HG02938 (cell line): ENCODE results near the gene ARL8B.
"Not testable (repeated sequence)": the region's sequence is repeated elsewhere in the genome, so short reads cannot be mapped to it uniquely, and the experiment has no call there.

Experiments
- ATAC-seq: cut with Tn5 transposase; IDR thresholded peaks from one replicate; pipeline ENCODE4 v1.9.1; 2021; ENCODE audit warnings: mild to moderate bottlenecking, moderate library complexity; ENCODE audit not compliant: unreplicated experiment

The ARL8B gene

DNA sequence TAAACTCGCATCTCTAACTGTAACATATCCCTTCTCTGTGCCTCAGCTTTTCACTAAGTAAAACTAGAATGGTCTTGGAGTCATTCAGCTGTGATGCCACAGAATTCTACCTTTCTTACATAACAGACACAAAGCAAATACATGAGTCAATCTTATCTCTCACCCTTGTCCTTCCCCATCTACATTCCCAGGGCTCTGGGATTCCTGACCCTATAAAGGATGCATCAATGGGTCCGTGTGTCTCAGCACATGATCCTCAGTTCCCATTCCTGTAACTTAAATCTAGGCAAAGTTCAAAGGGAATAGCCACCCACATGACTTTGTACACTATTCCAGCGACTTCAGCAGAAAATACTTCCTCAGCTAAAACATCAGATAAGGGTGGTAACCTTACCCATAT is 11.8 kb upstream of the ARL8B start:
- no peak for ATAC-seq

DNA sequence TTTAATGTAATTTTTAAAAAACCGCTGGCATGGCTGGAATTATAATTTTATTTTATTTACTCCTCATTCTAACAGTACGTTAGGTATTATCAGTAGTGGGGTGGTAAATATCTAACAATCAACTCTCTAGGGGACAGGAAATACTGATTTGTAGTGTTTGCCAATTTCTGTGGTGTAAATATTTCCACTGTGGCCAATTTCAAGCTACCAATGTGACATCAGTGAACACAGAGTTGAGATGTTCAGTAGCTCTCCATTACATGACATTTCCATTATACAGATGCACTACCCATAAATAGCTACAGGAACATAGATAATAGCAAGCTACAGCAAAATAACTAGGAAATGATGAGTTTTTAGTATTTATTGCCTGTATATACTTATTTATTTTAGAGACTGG is 10.0 kb upstream of the ARL8B start:
- ATAC-seq: no peak

DNA sequence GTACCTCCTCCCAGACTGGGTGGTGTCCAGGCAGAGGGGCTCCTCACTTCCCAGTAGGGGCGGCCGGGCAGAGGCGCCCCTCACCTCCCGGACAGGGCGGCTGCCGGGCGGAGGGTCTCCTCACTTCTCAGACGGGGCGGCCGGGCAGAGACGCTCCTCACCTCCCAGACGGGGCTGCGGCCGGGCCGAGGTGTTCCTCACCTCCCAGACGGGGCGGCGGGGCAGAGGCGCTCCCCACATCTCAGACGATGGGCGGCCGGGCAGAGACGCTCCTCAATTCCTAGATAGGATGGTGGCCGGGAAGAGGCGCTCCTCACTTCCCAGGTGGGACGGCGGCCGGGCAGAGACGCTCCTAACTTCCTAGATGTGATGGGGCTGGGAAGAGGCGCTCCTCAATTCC is 8.4 kb upstream of the ARL8B start:
- not testable (repeated sequence) for ATAC-seq

DNA sequence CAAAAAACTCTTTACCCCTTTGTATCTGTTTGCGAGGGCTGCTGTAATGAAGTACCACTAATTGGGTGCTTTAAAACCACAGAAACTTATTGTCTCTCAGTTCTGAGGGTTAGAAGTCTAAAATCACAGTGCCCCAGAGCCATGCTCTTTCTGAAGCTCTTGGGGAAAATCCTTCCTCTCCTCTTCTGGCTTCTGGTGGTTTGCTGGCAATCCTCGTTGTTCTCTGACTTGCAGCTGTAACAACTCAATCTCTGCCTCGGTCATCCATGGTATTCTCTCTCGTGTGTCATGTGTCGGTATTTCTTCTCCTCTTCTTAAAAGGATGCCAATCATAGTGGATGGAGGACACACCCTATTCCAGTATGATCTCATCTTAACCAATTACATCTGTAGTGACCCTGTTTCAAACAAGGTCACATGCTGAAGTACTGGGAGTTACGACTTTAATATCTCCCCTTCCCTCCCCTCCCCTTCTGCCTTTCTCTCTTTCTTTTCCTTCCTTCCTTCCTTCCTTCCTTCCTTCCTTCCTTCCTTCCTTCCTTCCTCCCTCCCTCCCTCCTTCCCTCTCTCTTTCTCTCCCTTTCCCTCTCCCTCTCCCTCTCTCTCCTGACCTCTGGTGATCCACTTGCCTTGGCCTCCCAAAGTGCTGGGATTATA is 6.5 kb upstream of the ARL8B start:
- peak; percentile 80 for ATAC-seq

DNA sequence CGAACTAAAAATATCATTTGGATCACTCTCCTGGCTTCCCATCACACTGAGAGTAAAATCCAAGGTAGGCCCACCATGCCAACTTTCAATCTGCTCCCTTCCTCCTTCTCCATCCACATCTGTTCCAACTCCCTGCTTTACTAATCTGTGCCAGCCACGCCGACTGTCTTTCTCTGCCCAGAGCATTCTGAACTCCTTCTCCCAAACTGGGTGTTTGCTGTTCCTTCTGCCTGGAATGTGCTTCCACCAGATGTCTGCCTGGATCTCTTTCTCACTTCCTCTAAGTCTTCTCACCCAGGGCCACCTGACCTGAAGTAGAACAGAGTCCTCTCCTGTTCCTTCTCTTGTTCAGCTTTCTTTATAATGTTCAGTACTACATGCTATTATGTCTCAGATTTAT is 5.6 kb upstream of the ARL8B start:
- ATAC-seq: no peak

DNA sequence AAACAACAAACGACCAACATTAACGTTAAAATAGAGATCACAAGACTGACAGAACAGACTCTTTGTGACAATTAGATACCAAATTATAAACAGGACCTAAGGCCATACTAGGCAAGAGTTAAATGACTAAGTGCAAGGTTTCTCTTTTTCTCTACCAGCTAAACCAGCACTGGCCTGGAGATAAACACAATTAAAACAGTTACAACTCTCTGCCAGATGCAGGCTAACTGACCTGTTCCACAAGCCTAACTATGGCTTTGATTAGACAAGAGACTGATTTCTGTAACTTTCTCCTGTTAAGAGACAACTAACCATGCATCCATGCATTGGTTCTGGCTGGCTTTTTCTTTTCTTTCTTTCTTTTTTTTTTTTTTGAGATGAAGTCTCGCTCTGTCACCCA is 1.6 kb upstream of the ARL8B start:
- no peak for ATAC-seq

DNA sequence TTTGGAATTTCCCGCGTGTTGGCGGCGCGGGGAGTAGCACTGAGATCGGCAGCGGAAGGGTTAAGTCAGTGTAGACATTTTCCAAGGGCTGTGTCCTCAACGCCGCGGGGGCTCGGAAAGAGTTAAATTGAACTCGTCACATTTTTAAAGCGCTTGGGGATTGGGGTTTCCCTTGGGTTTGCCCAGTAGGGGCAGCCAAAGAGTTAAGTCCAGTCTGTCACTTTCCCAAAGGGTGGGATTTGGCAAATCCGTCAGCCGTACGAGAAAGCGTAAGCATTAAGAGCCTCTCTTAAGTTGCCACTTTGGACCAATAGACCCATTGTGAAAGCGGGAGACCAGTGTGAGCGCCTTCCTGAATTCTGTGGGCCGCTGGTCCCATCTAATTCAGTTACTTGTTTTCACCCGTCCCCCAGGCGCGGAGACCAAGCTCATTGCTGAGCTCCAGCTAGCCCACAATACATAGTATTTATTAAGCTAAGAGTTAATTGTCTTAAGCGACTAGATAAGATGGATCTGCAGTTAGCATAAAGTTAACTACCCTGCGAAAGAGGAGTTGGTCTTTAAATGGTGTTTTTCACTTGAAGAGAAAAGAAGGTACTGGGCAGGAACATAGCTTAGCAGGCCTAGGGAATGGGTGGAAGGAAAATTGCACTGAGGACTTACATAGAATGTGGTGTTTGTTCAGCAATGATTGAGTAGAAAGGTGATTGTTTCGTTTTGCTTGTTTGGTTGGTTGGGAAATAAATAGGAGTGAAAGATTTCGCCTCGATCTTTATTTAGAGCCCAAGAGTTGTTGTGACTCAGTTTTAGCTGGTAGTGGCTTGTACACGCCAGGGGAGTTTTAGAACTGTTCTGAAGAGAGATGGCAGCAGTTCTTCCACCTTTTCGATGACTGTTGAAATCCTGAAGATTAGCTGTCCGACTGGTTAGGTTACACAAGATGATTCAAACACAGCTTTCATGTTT is 932 bp downstream of the ARL8B start:
- peak; percentile 11 for ATAC-seq

DNA sequence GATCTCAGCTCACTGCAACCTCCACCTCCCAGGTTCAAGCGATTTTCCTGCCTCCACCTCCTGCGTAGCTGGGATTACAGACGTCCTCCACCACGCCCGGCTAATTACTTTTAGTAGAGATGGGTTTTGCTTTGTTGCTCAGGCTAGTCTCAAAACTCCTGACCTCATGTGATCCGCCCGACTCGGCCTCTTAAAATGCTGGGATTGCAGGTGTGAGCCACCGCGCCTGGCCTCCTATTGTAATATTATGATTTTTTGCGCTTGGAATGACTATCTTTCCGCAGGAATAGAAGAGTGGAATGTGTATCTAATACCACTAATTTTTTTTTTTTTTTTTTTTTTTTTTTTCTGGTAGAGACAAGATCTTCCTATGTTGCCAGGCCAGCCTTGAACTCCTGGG is 1.8 kb downstream of the ARL8B start:
- no peak for ATAC-seq

DNA sequence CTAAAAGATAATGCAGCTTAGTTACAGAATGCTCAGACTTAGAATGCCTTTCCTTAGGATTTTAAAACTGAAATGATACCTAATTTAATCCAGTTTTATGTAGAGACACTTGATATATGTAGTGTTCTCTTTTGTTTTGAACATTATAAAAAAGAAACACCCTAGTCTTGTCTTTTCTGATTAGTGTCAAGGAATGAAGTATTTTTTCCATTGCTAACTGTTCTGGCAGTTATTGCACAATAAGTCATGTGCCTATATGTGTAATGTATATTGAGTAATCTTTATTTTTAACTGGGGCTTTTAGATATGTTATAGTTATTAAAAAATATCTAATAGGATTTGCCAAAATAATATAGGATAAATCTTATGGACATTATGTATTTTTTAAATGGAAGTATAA is 4.5 kb downstream of the ARL8B start:
- no peak for ATAC-seq

DNA sequence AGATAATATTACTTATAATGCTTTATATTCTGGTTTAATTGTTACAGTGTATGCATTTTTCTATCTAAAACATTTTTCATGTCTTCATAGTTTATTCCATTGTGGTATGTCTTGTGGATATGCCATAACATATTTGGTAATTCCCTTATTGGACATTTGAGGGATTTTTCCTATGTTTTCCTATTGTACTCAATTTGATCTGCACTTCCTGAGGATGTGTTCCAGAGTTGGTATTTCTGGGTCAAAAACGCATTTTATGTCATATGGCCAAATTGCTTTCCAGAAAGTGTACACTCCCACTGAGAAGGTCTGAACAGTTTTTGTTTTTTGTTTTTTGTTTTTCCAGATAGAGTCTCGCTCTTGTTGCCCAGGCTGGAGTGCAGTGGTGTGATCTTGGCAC is 6.8 kb downstream of the ARL8B start:
- ATAC-seq: no peak

DNA sequence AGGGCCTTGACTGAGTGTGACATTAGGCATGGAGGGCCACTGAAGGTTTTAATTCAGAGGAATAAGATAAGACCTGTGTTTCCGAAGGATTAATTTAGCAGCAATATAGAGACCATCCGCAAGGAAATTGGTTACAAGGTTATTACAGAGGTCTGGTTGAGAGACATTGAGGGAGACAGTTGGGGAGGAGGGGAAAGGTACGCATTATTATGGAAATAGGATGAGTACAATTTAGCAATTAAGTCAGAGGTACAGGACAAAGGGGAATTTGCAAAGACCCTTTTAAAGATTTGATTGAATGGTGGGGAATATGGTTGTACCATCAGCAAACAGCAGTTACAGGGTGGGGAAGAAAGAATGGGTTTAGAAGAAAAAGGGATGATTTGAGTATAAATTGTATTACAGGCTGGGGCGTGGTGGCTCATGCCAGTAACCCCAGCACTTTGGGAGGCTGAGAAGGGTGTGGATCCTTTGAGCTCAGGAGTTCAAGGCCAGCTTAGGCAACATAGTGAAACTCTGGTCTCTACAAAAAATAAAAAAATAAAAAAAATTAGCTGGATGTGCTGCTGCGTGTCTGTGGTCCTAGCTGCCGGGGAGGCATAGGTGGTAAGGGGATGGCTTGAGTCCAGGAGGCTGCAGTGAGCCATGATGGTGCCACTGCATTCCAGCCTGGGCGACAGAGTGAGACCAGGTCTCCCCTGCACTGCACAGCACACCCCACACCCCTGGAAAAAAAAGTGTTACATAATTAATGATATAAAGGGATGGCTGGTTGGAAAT is 11.3 kb downstream of the ARL8B start:
- no peak for ATAC-seq

DNA sequence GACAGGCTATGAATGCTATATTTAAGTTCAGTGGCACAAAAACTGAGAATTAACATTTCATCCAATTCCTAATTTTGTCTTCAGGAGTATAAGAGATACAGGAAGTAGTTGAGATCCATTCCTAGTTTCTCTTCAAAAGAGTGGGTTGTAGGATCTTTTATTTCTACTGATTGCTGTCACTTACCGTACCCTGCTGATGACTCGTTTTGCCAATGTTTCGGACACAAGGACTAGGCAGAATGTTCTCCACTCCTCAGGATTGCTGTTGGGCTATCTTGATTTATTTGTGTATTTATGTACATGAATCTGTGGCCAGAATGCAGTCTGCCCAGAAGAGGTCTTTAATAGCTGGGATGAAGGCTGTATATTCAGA is 11.9 kb downstream of the ARL8B start:
- no peak for ATAC-seq

DNA sequence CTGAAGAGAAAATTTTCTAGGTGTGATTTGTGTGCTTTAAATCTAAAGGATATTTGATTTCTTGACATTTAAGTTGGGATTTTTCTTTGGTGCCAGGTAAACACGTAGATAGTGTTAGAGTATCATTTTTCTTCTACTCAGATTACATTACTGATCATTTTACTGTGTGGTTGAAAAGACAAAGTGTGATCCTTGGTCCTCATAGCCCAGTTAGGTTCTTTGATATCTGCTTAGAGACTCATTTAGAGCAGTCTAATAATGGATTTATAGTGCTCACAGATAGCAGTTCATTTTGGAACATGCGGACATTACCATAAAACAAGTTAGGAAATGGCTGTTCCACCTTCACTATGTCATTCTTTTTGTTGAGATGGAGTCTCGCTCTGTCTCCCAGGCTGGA is 12.4 kb downstream of the ARL8B start:
- no peak for ATAC-seq

DNA sequence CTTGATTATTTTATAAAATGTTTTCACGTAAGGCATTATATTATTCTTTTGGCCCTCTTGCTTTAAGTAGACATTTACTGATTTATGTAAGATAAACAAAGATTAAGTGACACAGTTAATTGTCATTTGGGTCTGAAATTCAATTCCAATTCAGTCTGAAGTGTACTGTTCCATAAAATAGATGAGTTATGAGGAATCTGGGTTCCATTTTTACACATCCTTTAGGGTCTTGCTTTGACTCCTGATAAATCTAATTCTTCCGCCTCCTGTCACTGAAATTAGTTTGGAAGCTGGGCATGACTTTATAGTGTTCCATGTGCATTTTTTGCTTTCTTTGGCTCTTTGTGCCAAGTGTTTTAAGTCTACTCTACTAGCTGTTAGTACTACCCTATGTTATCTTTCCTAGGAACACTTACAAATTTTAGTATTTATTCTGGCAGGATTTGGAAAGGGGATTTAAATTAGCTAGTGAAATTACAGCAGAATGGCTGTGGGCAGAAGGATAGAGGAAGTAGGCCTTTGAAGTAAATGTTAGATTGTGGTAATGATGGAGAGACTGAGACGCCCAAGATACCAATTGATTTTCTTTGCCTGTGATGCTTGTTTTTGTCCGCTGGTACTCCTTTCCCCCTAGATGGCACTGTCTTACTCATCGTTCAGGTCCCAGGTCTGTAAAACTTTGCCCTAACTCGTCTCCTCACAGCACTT is 14.3 kb downstream of the ARL8B start:
- peak; percentile 71 for ATAC-seq

DNA sequence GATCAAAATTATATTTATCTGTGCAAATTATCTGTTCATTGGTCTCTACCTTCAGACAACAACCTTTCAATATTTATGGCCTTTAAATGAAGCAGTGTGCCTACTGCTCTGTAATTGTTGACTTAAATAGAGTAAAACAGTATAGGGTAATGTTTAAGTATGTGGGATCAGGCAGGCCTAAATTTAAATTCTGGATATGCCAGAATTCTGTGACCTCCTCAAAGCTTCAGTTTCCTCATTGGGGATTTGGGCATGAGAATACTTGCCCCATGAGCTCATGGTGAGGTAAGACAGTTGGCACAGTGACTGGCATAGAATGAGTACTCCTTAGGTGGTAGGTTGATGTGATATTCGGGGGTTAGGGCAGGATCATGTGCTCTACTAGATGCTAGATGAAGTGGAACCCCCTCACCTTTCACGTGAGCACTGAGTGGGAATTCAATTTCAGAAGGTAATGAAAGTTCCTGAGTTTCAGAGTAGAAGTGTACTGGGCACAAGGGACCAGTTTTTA is 14.9 kb downstream of the ARL8B start:
- no peak for ATAC-seq

DNA sequence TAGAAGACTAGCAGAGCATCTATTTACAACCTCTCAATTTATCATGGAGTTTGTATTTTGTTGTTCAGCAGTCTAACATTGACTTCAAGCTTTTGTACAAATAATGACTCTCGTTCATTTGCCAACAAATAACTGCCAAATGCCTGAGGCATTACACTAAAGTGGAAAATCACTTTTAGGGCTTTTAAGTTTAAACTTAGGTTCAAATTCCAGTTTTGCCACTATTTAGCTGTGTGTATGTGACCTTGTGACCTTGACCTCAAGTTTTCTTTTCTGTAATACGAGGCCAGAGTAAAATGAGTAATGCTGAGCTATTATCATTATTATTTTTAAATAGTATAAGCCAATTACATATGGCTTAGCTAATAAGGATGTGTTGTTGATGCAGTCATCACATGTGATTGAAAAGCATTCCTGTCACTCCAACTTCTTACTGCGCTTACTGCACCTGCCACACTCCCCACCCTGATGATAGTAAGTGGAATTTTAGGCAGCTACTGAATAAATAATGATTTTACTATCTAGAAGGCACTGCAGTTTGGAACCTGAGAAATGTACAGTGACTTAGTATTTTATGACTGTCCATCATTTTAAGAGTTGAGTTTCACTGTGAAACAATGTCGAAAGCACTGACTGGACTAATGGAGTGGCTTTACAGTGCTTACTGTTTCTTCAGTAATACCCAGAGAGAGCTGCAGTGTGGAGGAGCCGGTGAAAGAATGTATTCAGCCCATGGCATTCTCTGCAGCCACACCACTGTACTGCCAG is 16.3 kb downstream of the ARL8B start:
- no peak for ATAC-seq

DNA sequence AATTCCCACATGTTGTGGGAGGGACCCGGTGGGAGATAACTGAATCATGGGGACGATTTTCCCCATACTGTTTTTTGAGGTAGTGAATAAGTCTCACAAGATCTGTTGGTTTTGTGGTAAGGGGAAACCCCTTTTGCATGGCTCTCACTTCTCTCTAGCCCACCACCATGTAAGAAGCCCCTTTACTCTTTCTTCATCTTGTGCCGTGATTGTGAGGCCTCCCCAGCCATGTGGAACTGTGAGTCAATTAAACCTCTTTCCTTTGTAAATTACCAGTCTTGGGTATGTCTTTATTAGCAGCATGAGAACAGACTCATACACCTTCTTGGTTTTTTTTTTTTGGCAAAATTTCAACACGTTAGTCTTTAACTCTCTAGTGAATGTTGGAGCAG is 18.1 kb downstream of the ARL8B start:
- ATAC-seq: peak; percentile 53

DNA sequence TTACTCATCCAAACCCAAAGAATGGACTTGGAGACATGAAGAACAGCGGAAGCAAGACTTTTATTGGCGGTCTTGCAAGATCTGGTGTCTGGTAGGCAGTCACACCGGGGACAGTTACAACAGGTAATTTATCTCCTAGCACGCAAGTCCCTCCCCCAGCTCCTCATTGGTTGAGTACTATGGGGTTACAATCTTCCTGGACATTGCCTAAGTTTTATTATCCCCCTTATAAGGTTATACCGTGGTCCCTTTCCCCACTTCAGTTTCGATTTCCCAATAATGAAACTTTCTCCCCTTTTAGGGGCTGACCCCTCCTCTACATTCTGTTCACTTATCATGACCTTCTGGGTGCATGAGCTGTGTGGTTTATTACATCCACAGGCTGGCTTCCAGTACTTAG is 18.7 kb downstream of the ARL8B start:
- no peak for ATAC-seq

DNA sequence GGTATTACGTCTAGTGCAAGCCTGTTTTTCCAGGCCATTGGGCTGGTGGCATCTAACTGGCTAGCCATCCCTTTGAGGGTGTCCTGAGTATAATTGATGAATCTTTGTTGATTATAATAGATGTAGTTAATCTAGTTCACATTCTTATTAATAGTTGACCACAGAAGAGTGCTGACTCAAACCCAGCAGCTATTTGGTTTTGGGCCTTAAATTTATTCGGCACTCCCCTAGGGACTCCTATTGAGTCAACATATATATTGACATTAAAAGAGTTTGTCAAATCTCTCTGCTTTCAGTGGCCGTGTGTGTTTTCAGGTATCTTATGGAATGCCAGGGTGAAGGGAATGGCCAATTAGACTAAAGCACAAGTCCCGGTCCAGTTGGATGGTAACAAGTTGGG is 19.7 kb downstream of the ARL8B start:
- ATAC-seq: no peak

DNA sequence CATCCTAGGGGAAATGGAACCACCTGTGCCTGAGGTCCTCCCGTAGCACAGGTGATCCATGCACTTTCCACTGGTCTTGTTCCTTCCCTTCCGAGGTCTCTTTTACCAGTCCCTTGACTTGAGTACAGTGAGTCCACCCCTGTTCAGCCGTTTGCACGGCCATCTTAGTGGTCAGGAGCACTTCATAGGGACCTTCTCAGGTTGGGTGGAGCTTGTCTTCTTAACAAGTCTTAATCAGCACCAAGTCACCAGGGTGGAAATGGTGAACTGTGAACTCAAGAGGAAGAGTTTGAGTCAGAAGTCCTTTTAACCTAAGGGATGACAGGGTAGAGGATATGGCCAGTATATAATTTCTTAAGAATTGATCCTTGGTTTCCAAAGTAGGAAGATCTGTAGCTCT is 21.4 kb downstream of the ARL8B start:
- ATAC-seq: no peak
